ENCODE results near the gene SMARCC2.
A peak's percentile ranks its signal among the peaks of the same experiment; 100 is the strongest.
"Not testable (repeated sequence)": the region's sequence is repeated elsewhere in the genome, so short reads cannot be mapped to it uniquely, and the experiment has no call there.

SMARCC2 gene

DNA sequence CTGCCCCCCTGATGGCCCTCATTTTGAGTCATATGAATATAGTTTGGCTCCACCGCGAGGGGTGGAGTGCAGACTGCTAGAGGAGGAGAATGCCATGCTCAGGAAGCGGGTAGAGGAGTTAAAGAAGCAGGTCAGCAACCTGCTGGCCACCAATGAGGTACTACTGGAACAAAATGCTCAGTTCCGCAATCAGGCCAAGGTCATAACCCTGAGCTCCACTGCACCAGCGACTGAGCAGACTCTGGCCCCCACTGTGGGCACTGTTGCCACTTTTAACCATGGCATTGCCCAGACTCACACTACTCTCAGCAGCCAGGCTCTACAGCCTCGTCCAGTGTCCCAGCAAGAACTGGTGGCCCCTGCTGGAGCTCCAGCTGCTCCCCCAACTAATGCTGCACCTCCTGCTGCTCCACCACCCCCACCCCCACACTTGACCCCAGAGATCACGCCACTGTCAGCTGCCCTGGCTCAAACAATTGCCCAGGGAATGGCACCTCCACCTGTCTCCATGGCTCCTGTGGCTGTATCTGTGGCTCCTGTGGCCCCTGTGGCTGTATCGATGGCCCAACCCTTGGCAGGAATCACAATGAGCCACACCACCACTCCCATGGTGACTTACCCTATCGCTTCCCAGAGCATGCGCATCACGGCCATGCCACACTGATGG, 67.9 kb downstream of the SMARCC2 start:
- no peak for DNase-seq (ENCODE audit: low spot score)

DNA sequence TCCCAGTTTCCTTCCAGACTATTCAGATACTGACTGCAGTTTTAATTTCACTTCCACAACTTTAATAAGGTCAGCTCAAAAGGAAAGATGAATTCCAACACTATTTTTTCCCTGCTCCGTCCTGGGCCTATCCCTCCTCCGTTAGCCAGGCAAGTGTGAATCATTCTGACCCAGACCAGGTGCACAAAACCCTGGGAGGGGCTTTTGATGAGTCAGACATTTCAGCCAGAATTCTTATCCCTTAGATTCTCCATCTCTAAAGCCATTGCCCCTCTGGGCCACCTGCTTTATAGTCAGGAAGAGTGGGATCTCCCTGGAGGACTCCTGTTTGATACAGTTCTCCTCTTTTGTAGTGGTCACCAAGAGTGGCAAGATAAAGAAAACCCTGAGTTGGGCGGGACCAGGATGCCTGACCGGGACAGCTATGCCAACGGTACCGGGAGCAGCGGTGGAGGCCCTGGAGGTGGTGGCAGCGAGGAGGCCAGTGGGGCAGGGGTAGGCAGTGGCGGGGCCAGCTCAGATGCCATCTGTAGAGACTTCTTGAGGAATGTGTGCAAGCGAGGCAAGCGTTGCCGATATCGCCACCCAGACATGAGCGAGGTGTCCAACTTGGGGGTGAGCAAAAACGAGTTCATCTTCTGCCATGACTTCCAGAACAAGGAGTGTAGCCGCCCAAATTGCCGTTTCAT, 69.0 kb downstream of the SMARCC2 start:
- no peak for DNase-seq (ENCODE audit: low spot score)

- peak; percentile 85 for DNase-seq (ENCODE audit: low spot score)
Measured at GRCh38 chr12:56119361-56119796, 69.9 kb downstream of the SMARCC2 start.

GRCh38 chr12:56118688-56119357, 70.5 kb downstream of the SMARCC2 start:
- no peak for DNase-seq (ENCODE audit: low spot score)

GRCh38 chr12:56117778-56118687, 71.2 kb downstream of the SMARCC2 start, which contains the start of gene ZC3H10:
Gene ZC3H10 (plus strand): TSS chr12:56118266. CDS start chr12:56120563, 2,297 bp downstream.
- peak; percentile 99 for DNase-seq (ENCODE audit: low spot score)

GRCh38 chr12:56117082-56117706, 72.1 kb downstream of the SMARCC2 start:
- not testable (repeated sequence) for DNase-seq (ENCODE audit: low spot score)

DNA sequence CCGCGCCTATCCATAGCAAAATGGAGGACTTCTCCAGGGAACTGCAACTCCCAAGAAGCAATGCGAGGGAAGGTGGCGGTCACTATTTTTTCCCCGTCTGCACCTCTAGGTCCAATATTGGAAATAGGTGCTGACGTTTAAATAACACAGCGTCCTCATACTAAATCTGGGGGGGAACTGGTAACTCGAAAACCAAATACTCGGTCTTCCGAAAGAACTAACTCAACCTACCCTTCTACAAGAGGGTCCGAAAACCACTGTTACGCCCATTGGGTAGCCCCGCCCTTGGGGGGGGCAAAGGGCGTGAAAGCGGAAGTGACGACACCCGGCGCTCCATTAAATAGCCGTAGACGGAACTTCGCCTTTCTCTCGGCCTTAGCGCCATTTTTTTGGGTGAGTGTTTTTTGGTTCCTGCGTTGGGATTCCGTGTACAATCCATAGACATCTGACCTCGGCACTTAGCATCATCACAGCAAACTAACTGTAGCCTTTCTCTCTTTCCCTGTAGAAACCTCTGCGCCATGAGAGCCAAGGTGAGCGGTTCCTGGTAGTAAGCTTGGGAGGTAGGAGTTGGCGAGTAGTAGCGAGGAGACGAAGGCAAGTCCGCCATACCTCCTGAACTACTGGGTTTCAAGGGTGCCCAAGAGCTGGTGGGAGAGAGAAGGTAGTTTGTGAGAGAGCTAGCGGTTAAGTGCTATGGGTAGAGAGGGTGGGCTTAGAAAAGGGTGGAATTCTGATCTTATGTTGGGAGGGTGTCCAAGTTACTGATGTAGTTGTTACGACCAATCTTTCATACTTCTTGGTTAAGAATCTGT, 72.8 kb downstream of the SMARCC2 start, which contains the start of gene RPL41:
Gene RPL41, plus strand, starts transcription at position 367 of the 815 bp plus-strand sequence.
- peak; percentile 97 for DNase-seq (ENCODE audit: low spot score)

DNA sequence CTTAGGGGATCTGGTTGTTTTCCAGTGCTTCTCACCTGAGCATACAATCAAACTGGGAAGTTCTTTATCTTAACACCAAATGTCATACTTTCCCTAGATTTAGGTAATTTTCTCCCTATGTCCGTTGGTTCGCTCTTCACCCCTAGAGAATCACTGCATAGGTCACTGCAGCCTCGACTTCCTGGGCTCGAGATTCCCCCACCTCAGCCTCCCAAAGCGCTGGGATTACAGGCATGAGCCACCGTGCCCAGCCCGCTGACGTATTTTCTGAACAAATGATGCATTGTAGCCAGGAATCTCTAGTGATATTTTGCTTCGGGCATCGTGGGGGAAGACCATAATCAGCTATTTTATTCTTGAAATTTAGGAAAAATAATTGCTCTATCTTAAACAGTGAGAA, 74.0 kb downstream of the SMARCC2 start:
- DNase-seq (ENCODE audit: low spot score), result no peak

DNA sequence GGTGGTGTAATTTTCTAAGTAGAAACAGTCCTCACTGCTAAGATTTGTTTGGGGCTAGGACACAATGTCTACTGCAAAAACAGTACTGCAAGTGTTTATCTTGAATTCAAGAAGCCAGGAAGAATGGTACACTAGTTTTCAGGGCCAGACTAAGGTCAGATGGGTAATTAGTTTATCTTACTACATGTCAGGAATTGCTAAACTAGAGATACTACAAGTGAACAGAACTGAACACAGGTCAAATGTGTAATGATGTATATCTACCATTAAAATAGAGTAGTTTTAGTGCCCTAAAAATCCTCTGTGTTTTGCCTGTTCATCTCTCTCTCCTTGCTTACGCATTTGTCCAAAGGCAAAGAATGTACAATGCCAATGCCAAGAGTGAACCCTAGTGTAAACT, 75.2 kb downstream of the SMARCC2 start:
- no peak for DNase-seq (ENCODE audit: low spot score)
